AG10803 (cell line): ENCODE data around the gene KSR1.

Experiments used
- DNase-seq: peaks from one replicate; pipeline ENCODE4 v3.0.0; 2010; ENCODE audit warnings: low read depth
- H3K4me3 ChIP-seq: 2 replicates; pipeline ENCODE4 v1.5.1; 2011; ENCODE audit warnings: mild to moderate bottlenecking, low read length, control low read depth
- CTCF ChIP-seq: conservative IDR thresholded peaks from 2 replicates; pipeline ENCODE4 v1.5.1; 2011; ENCODE audit warnings: mild to moderate bottlenecking, low read length, control low read depth, inconsistent platforms

The KSR1 gene

GRCh38 chr17:27543464-27543856, 87.2 kb downstream of the KSR1 start:
- H3K4me3 ChIP-seq = no peak overlapping the region
- no peak for DNase-seq
- no peak for TF ChIP-seq CTCF

GRCh38 chr17:27543958-27544349, 87.7 kb downstream of the KSR1 start:
- no peak for DNase-seq
- TF ChIP-seq CTCF = no peak

GRCh38 chr17:27544350-27545131, 88.3 kb downstream of the KSR1 start:
- H3K4me3 ChIP-seq = no peak overlapping the region
- no peak for TF ChIP-seq CTCF
- no peak for DNase-seq

More at GRCh38 chr17:27543958-27544349, 87.7 kb downstream of the KSR1 start:
- H3K4me3 ChIP-seq = no peak overlapping the region

GRCh38 chr17:27545562-27546229, 89.4 kb downstream of the KSR1 start:
- DNase-seq = peak; percentile 68
- TF ChIP-seq CTCF = no peak
- H3K4me3 ChIP-seq = no peak overlapping the region

GRCh38 chr17:27546624-27547300, 90.5 kb downstream of the KSR1 start:
- no peak for DNase-seq
- no peak overlapping the region for H3K4me3 ChIP-seq
- TF ChIP-seq CTCF = no peak

- no peak for DNase-seq
- H3K4me3 ChIP-seq = no peak overlapping the region
- no peak for TF ChIP-seq CTCF
Observed at GRCh38 chr17:27547301-27547683, 91.0 kb downstream of the KSR1 start.

- TF ChIP-seq CTCF = no peak
- H3K4me3 ChIP-seq = no peak overlapping the region
- DNase-seq = no peak
Observed at GRCh38 chr17:27548369-27548768, 92.1 kb downstream of the KSR1 start.
